GM04503 (cell line): Measurements from ENCODE around the gene ANTKMT.

Experiments
- DNase-seq: peaks from one replicate; pipeline ENCODE4 v3.0.0-alpha.2; 2012; ENCODE audit warnings: low read depth

The ANTKMT gene

GRCh38 chr16:715477-716199 is 5.3 kb upstream of the ANTKMT start:
- DNase-seq: no peak

- DNase-seq: no peak
Measured at GRCh38 chr16:716200-716568, 4.8 kb upstream of the ANTKMT start.

GRCh38 chr16:716768-717325 is 4.1 kb upstream of the ANTKMT start:
- no peak for DNase-seq

- DNase-seq: no peak
Measured at GRCh38 chr16:717450-718245, 3.3 kb upstream of the ANTKMT start.

GRCh38 chr16:718389-718788 is 2.6 kb upstream of the ANTKMT start:
- DNase-seq: no peak

GRCh38 chr16:718922-719321 is 2.0 kb upstream of the ANTKMT start:
- DNase-seq: no peak

GRCh38 chr16:719815-720446 is 1.0 kb upstream of the ANTKMT start:
- DNase-seq: no peak

GRCh38 chr16:720447-720989 is 428 bp upstream of the ANTKMT start:
- DNase-seq: no peak

- DNase-seq: no peak
Measured at GRCh38 chr16:721765-722540, 1.0 kb downstream of the ANTKMT start.

GRCh38 chr16:722835-723633 is 2.1 kb downstream of the ANTKMT start:
- no peak for DNase-seq

GRCh38 chr16:723695-724094 is 2.7 kb downstream of the ANTKMT start:
- no peak for DNase-seq

GRCh38 chr16:724188-725040 is 3.5 kb downstream of the ANTKMT start:
- DNase-seq: no peak

GRCh38 chr16:725041-725376 is 4.1 kb downstream of the ANTKMT start:
- DNase-seq: no peak

- DNase-seq: no peak
Measured at GRCh38 chr16:725463-726187, 4.7 kb downstream of the ANTKMT start.

GRCh38 chr16:726188-726437 is 5.2 kb downstream of the ANTKMT start:
- DNase-seq: no peak

GRCh38 chr16:726438-727290 is 5.7 kb downstream of the ANTKMT start, which contains the start of the genes CCDC78 and HAGHL:
Gene CCDC78, minus strand, starts transcription at chr16:726443. Its CDS starts 76 bp downstream, at chr16:726367.
Gene HAGHL, plus strand, starts transcription at chr16:727106. Its CDS starts 404 bp downstream, at chr16:727510.
- DNase-seq: no peak

GRCh38 chr16:727291-727977 is 6.5 kb downstream of the ANTKMT start:
- DNase-seq: no peak
